ENCODE results near the gene CRYBA4.

CRYBA4 gene

GRCh38 chr22:26615149-26615548 is 6.6 kb upstream of the CRYBA4 start:
- no peaks in the 10 kb centered on the region for H3K9me3 ChIP-seq (ENCODE audit: control insufficient read depth in 1 of 2, low read length in 2 of 2)
- no peaks in the 10 kb centered on the region for H3K36me3 ChIP-seq (ENCODE audit: control insufficient read depth in 1 of 2, insufficient read depth in 2 of 2, low read length in 2 of 2)
- no peak overlapping the region for H3K4me3 ChIP-seq (ENCODE audit: low read depth in 1 of 2, low read length in 2 of 2)
- H3K27ac ChIP-seq (ENCODE audit: low read length), result no peak overlapping the region
- H3K27me3 ChIP-seq (ENCODE audit: low read depth, low read length), result no peaks in the 10 kb centered on the region
- no peaks in the 10 kb centered on the region for H3K4me1 ChIP-seq (ENCODE audit: control insufficient read depth in 1 of 2, insufficient read depth in 2 of 2, low read length in 2 of 2)

DNA sequence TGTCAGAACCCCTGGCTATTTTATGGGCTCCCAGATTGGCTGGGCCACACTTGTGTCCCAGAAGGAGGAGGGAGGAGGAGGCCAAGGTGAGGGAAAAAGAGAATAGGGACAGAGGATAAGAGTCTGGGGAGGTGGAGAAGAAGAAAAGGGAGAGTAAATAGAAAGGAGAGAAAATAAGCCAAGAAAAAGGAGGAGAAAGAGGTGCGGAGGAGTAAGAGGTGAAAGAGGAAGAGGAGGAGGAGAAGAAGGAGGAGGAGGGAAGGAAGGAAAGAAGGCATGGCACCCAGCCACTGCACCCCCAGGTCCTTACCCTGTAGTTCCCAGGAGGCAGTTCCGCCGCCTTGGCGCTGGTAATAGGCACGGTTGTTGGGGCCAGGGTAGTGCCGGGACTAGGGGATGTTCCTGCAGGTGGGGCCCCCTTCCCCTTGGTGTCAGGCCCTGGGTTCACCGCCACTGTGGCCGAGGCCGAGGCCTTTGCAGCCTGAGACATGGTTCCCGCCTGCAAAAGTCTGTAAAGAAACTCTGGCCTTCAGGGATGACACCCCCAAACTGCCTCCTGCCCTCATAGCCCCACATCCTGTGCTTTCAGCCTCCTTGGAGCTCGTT is 5.8 kb upstream of the CRYBA4 start:
- Histone ChIP-seq H3K4me1 (ENCODE audit: control insufficient read depth in 1 of 2, insufficient read depth in 2 of 2, low read length in 2 of 2) (no peaks in the 10 kb centered on the region), H3K27me3 (ENCODE audit: low read depth, low read length) (no peaks in the 10 kb centered on the region), H3K27ac (ENCODE audit: low read length) (no peak overlapping the region), H3K36me3 (ENCODE audit: control insufficient read depth in 1 of 2, insufficient read depth in 2 of 2, low read length in 2 of 2) (no peaks in the 10 kb centered on the region), H3K4me3 (ENCODE audit: low read depth in 1 of 2, low read length in 2 of 2) (no peak overlapping the region), H3K9me3 (ENCODE audit: control insufficient read depth in 1 of 2, low read length in 2 of 2) (no peaks in the 10 kb centered on the region)

GRCh38 chr22:26616650-26617049 is 5.1 kb upstream of the CRYBA4 start:
- H3K27ac ChIP-seq (ENCODE audit: low read length), result no peak overlapping the region
- H3K36me3 ChIP-seq (ENCODE audit: control insufficient read depth in 1 of 2, insufficient read depth in 2 of 2, low read length in 2 of 2), result no peaks in the 10 kb centered on the region
- H3K4me1 ChIP-seq (ENCODE audit: control insufficient read depth in 1 of 2, insufficient read depth in 2 of 2, low read length in 2 of 2), result no peaks in the 10 kb centered on the region
- H3K4me3 ChIP-seq (ENCODE audit: low read depth in 1 of 2, low read length in 2 of 2), result no peak overlapping the region
- no peaks in the 10 kb centered on the region for H3K9me3 ChIP-seq (ENCODE audit: control insufficient read depth in 1 of 2, low read length in 2 of 2)
- H3K27me3 ChIP-seq (ENCODE audit: low read depth, low read length), result no peaks in the 10 kb centered on the region

DNA sequence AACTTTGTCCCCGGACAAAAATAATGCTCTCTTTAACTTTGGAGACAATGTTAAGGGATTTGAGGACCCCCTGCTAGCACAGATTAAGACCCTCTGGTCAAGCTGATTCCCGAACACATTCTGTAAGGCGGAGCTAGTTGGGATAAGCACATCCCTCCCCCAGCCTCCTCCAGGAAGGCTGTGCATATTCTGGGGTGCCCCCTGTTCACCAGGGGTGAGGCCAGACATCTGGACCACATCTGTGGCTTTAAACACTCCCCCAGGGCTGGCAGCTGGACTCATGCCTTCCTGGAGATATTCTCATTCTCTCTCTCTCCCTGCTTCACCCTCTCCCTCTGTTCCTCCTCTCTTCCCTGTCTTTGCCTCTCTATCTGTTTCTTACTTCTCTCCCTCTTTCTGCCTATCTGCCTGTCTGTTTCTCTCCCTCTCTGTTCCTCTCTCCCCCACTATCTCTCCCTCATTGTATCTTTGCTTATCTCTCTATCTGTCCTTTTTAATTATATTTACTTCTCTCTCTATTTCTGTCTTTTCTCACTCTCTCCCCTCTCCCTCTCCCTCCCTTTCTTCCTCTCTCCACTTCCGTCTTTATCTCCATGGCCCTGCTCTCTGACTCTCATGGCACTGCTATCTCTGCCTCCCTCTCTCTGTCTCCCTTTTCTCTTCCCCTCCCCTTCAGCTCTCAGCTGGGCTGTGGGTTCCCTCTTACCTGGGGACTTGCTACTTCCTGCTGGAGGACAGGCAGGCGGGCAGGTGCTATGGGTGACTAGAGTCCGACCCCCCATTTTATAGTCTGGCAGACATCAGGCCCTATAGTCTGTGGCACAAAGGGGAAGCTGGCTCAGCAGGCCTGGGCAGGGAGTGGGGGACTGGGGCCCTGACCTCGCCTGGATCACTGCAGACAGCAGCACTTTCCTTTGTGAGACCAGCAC is 4.2 kb upstream of the CRYBA4 start, which contains the start of gene CRYBB1:
CRYBB1 (minus strand) TSS at position 757 of the 929 bp plus-strand sequence. CDS start 1,708 bp downstream, outside the sequence.
- Histone ChIP-seq H3K4me3 (ENCODE audit: low read depth in 1 of 2, low read length in 2 of 2) (no peak within 1 kb of the TSS), H3K9me3 (ENCODE audit: control insufficient read depth in 1 of 2, low read length in 2 of 2) (no peaks in the 10 kb centered on the region), H3K27ac (ENCODE audit: low read length) (no peak within 1 kb of the TSS), H3K36me3 (ENCODE audit: control insufficient read depth in 1 of 2, insufficient read depth in 2 of 2, low read length in 2 of 2) (no peaks in the 10 kb centered on the region), H3K27me3 (ENCODE audit: low read depth, low read length) (no peaks in the 10 kb centered on the region), H3K4me1 (ENCODE audit: control insufficient read depth in 1 of 2, insufficient read depth in 2 of 2, low read length in 2 of 2) (no peaks in the 10 kb centered on the region)

DNA sequence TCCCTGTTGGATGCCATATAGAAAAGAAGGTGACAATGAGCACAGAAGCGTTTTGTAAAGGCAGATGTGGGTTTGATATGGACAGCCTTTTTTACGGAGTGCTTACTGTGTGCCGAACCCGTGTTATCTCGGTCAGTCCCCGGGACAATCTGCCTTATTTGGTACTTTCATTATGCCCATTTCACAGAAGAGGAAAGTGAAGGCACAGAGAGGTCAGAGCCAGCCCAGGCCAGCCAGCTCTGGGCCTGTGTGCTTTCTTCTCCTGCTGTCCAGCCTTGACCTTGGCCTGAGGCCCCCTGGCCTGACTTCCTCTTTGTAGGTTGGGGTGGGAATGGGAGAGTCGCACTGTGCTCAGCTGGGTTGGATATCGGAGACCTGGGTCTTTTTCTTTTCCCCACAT is 3.3 kb upstream of the CRYBA4 start:
- no peak overlapping the region for H3K4me3 ChIP-seq (ENCODE audit: low read depth in 1 of 2, low read length in 2 of 2)
- H3K9me3 ChIP-seq (ENCODE audit: control insufficient read depth in 1 of 2, low read length in 2 of 2), result no peaks in the 10 kb centered on the region
- no peaks in the 10 kb centered on the region for H3K4me1 ChIP-seq (ENCODE audit: control insufficient read depth in 1 of 2, insufficient read depth in 2 of 2, low read length in 2 of 2)
- no peaks in the 10 kb centered on the region for H3K36me3 ChIP-seq (ENCODE audit: control insufficient read depth in 1 of 2, insufficient read depth in 2 of 2, low read length in 2 of 2)
- no peaks in the 10 kb centered on the region for H3K27me3 ChIP-seq (ENCODE audit: low read depth, low read length)
- H3K27ac ChIP-seq (ENCODE audit: low read length), result no peak overlapping the region

GRCh38 chr22:26619510-26619909 is 2.3 kb upstream of the CRYBA4 start:
- Histone ChIP-seq H3K27ac (ENCODE audit: low read length) (no peak overlapping the region), H3K4me1 (ENCODE audit: control insufficient read depth in 1 of 2, insufficient read depth in 2 of 2, low read length in 2 of 2) (no peaks in the 10 kb centered on the region), H3K27me3 (ENCODE audit: low read depth, low read length) (no peaks in the 10 kb centered on the region), H3K4me3 (ENCODE audit: low read depth in 1 of 2, low read length in 2 of 2) (no peak overlapping the region), H3K9me3 (ENCODE audit: control insufficient read depth in 1 of 2, low read length in 2 of 2) (no peaks in the 10 kb centered on the region), H3K36me3 (ENCODE audit: control insufficient read depth in 1 of 2, insufficient read depth in 2 of 2, low read length in 2 of 2) (no peaks in the 10 kb centered on the region)

DNA sequence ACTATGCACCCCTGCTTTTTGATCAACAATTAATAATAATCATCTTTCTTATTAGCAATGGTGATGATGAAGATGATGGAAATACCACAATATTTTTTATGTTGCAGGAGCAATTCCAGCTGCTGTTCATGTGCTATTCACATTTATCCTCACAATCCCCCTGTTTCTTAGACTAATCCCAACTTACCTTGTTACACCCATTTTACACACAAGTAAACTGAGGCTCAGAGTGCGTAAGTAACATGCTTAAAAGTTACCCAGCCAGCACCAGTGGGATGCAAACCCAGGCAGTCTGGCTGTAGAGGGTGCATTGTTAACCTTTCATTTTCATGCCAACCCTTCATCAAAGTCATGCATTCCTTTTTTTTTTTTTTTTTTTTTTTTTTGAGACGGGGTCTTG is 1.6 kb upstream of the CRYBA4 start:
- Histone ChIP-seq H3K27me3 (ENCODE audit: low read depth, low read length) (no peaks in the 10 kb centered on the region), H3K27ac (ENCODE audit: low read length) (no peak overlapping the region), H3K4me3 (ENCODE audit: low read depth in 1 of 2, low read length in 2 of 2) (no peak overlapping the region), H3K9me3 (ENCODE audit: control insufficient read depth in 1 of 2, low read length in 2 of 2) (no peaks in the 10 kb centered on the region), H3K36me3 (ENCODE audit: control insufficient read depth in 1 of 2, insufficient read depth in 2 of 2, low read length in 2 of 2) (no peaks in the 10 kb centered on the region), H3K4me1 (ENCODE audit: control insufficient read depth in 1 of 2, insufficient read depth in 2 of 2, low read length in 2 of 2) (no peaks in the 10 kb centered on the region)

- Histone ChIP-seq H3K4me3 (ENCODE audit: low read depth in 1 of 2, low read length in 2 of 2) (no peak overlapping the region), H3K36me3 (ENCODE audit: control insufficient read depth in 1 of 2, insufficient read depth in 2 of 2, low read length in 2 of 2) (no peaks in the 10 kb centered on the region), H3K27me3 (ENCODE audit: low read depth, low read length) (no peaks in the 10 kb centered on the region), H3K27ac (ENCODE audit: low read length) (no peak overlapping the region), H3K4me1 (ENCODE audit: control insufficient read depth in 1 of 2, insufficient read depth in 2 of 2, low read length in 2 of 2) (no peaks in the 10 kb centered on the region), H3K9me3 (ENCODE audit: control insufficient read depth in 1 of 2, low read length in 2 of 2) (no peaks in the 10 kb centered on the region)
Observed at GRCh38 chr22:26623984-26624383, 2.2 kb downstream of the CRYBA4 start.

DNA sequence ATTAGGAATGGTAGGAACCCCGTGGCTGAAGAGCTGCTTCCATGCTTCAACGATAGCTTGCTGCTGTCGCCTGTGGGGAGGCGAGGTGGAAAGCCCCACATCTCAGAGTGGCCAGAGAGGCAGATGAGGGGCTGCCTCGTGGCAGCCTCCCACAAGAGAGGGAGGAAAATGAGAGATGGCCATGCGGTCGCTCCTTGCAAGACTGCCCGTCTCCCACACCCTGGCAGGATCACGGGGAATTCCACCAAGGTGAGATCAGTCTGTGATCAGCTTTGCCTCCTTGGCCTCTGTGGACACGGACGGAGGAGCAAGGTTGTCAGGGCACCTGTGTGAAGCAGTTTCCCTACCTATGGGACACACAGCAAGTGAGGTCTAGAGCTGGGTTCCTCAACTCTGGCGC is 3.0 kb downstream of the CRYBA4 start:
- no peak overlapping the region for H3K27ac ChIP-seq (ENCODE audit: low read length)
- no peaks in the 10 kb centered on the region for H3K9me3 ChIP-seq (ENCODE audit: control insufficient read depth in 1 of 2, low read length in 2 of 2)
- no peak overlapping the region for H3K4me3 ChIP-seq (ENCODE audit: low read depth in 1 of 2, low read length in 2 of 2)
- no peaks in the 10 kb centered on the region for H3K27me3 ChIP-seq (ENCODE audit: low read depth, low read length)
- H3K36me3 ChIP-seq (ENCODE audit: control insufficient read depth in 1 of 2, insufficient read depth in 2 of 2, low read length in 2 of 2), result no peaks in the 10 kb centered on the region
- no peaks in the 10 kb centered on the region for H3K4me1 ChIP-seq (ENCODE audit: control insufficient read depth in 1 of 2, insufficient read depth in 2 of 2, low read length in 2 of 2)

GRCh38 chr22:26629988-26630761 is 8.4 kb downstream of the CRYBA4 start:
- Histone ChIP-seq H3K27me3 (ENCODE audit: low read depth, low read length) (no peaks in the 10 kb centered on the region), H3K9me3 (ENCODE audit: control insufficient read depth in 1 of 2, low read length in 2 of 2) (peaks cover 0 to 4% of the 10 kb centered on the region in 2 donors), H3K27ac (ENCODE audit: low read length) (no peak overlapping the region), H3K4me3 (ENCODE audit: low read depth in 1 of 2, low read length in 2 of 2) (no peak overlapping the region), H3K36me3 (ENCODE audit: control insufficient read depth in 1 of 2, insufficient read depth in 2 of 2, low read length in 2 of 2) (no peaks in the 10 kb centered on the region), H3K4me1 (ENCODE audit: control insufficient read depth in 1 of 2, insufficient read depth in 2 of 2, low read length in 2 of 2) (no peaks in the 10 kb centered on the region)

- H3K9me3 ChIP-seq (ENCODE audit: control insufficient read depth in 1 of 2, low read length in 2 of 2), result peaks cover 0 to 4% of the 10 kb centered on the region in 2 donors
- no peak overlapping the region for H3K4me3 ChIP-seq (ENCODE audit: low read depth in 1 of 2, low read length in 2 of 2)
- H3K36me3 ChIP-seq (ENCODE audit: control insufficient read depth in 1 of 2, insufficient read depth in 2 of 2, low read length in 2 of 2), result no peaks in the 10 kb centered on the region
- H3K27me3 ChIP-seq (ENCODE audit: low read depth, low read length), result no peaks in the 10 kb centered on the region
- no peak overlapping the region for H3K27ac ChIP-seq (ENCODE audit: low read length)
- no peaks in the 10 kb centered on the region for H3K4me1 ChIP-seq (ENCODE audit: control insufficient read depth in 1 of 2, insufficient read depth in 2 of 2, low read length in 2 of 2)
Observed at GRCh38 chr22:26631282-26631681, 9.5 kb downstream of the CRYBA4 start.
